WTC11 (cell line): ENCODE results near the gene OR11A1.

Experiments
- ESRRA ChIP-seq: sonication (generic); formaldehyde crosslinking; IDR thresholded peaks from 2 replicates; pipeline ENCODE4 v1.8.1; 2022; ENCODE audit warnings: mild to moderate bottlenecking, missing genetic modification reagents, borderline replicate concordance
- TF ChIP-seq, protein P1 (sequence below): fragments of 200-600 bp; IDR thresholded peaks from 2 replicates; pipeline ENCODE4 v1.8.0; 2022; ENCODE audit warnings: antibody characterized with exemption

DNA sequence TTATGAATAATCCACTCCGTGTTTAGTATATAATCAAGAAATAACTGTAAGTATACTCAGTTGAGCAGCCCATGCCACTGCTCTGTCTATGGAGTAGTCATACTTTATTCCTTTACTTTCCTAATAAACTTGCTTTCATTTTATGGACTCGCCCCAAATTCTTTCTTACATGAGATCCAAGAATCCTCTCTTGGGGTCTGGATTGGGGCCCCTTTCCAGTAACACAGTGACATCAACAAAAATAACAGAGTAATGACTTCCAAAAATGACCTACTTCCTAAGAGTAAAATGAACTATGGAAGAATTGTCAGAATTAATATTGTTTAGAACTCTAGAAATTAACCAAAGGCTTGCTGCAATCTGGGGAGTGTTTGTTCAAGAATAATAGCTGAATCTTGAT lies 8.9 kb upstream of the OR11A1 start:
- TF ChIP-seq, protein P1, sequence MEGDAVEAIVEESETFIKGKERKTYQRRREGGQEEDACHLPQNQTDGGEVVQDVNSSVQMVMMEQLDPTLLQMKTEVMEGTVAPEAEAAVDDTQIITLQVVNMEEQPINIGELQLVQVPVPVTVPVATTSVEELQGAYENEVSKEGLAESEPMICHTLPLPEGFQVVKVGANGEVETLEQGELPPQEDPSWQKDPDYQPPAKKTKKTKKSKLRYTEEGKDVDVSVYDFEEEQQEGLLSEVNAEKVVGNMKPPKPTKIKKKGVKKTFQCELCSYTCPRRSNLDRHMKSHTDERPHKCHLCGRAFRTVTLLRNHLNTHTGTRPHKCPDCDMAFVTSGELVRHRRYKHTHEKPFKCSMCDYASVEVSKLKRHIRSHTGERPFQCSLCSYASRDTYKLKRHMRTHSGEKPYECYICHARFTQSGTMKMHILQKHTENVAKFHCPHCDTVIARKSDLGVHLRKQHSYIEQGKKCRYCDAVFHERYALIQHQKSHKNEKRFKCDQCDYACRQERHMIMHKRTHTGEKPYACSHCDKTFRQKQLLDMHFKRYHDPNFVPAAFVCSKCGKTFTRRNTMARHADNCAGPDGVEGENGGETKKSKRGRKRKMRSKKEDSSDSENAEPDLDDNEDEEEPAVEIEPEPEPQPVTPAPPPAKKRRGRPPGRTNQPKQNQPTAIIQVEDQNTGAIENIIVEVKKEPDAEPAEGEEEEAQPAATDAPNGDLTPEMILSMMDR = no peak
- no peak for TF ChIP-seq ESRRA (CRISPR knock-in tag)
